ENCODE data around the gene SHB.
"Not testable (repeated sequence)": the region's sequence is repeated elsewhere in the genome, so short reads cannot be mapped to it uniquely, and the experiment has no call there.

Gene SHB

GRCh38 chr9:37909836-37910235, 159.2 kb downstream of the SHB start:
- DNase-seq = not testable (repeated sequence)

GRCh38 chr9:37909326-37909725, 159.7 kb downstream of the SHB start:
- DNase-seq = no peak

GRCh38 chr9:37908698-37909186, 160.3 kb downstream of the SHB start:
- no peak for DNase-seq

- no peak for DNase-seq
Observed at GRCh38 chr9:37908283-37908682, 160.7 kb downstream of the SHB start.

- no peak for DNase-seq
Observed at GRCh38 chr9:37906312-37907239, 162.5 kb downstream of the SHB start.

GRCh38 chr9:37905776-37906175, 163.3 kb downstream of the SHB start:
- DNase-seq = no peak

GRCh38 chr9:37905131-37905505, 163.9 kb downstream of the SHB start:
- no peak for DNase-seq

GRCh38 chr9:37904445-37905130, 164.4 kb downstream of the SHB start:
- no peak for DNase-seq

GRCh38 chr9:37903647-37904444, 165.2 kb downstream of the SHB start, which contains the start of gene SLC25A51:
Gene SLC25A51, minus strand, starts transcription at chr9:37904127. Its CDS starts 15,577 bp downstream, at chr9:37888550.
- DNase-seq = peak; percentile 29

- no peak for DNase-seq
Observed at GRCh38 chr9:37902796-37903646, 166.0 kb downstream of the SHB start.

- DNase-seq = no peak
Observed at GRCh38 chr9:37902131-37902530, 166.9 kb downstream of the SHB start.

GRCh38 chr9:37899041-37899440, 170.0 kb downstream of the SHB start:
- no peak for DNase-seq

- no peak for DNase-seq
Observed at GRCh38 chr9:37897665-37898064, 171.4 kb downstream of the SHB start.

GRCh38 chr9:37892063-37892462, 177.0 kb downstream of the SHB start:
- no peak for DNase-seq

GRCh38 chr9:37891042-37891441, 178.0 kb downstream of the SHB start:
- not testable (repeated sequence) for DNase-seq

GRCh38 chr9:37889536-37889935, 179.5 kb downstream of the SHB start:
- DNase-seq = no peak

GRCh38 chr9:37887977-37888583, 180.9 kb downstream of the SHB start:
- DNase-seq = not testable (repeated sequence)

- no peak for DNase-seq
Observed at GRCh38 chr9:37880916-37881479, 188.0 kb downstream of the SHB start.

GRCh38 chr9:37876376-37876775, 192.7 kb downstream of the SHB start:
- no peak for DNase-seq

- DNase-seq = no peak
Observed at GRCh38 chr9:37873955-37874354, 195.1 kb downstream of the SHB start.

- no peak for DNase-seq
Observed at GRCh38 chr9:37870799-37871176, 198.2 kb downstream of the SHB start.

Measured in NCI-H1417 treated with DMSO at 0.1 percent for 48 hours (cell line).